Right lobe of liver (tissue), 6 donors: ENCODE measurements around the gene NOTCH1. TPM values are rescaled to one million over a fixed set of nuclear protein-coding genes. Genes with fewer than 3 reads are reported as not detected.
A peak's percentile ranks its signal among the peaks of the same experiment; 100 is the strongest.

Experiments
- ATAC-seq, 4 donors: fragments of 200-7000 bp; cut with Tn5 transposase; one replicate each; pipeline ENCODE4 v1.9.1; 2020; ENCODE audit warnings: mild to moderate bottlenecking in 4 of 4, moderate library complexity in 4 of 4
- DNase-seq, 3 donors: peaks; one replicate each; pipeline ENCODE4 v3.0.0-alpha.2; 2020
- H3K27ac ChIP-seq, 3 donors: fragments of 200-600 bp; one replicate each; pipeline ENCODE4 v1.8.0; 2022
- H3K27me3 ChIP-seq, 2 donors: fragments of 200-600 bp; one replicate each; pipeline ENCODE4 v1.8.0; 2022
- H3K36me3 ChIP-seq, 4 donors: fragments of 200-600 bp; sonication (generic) in 1 of 4; one replicate each; pipeline versions ENCODE4 v1.5.1 to v1.8.0; 2017 to 2022; ENCODE audit warnings: control low read depth in 1 of 4
- H3K4me1 ChIP-seq, 4 donors: fragments of 200-600 bp; sonication (generic) in 1 of 4; one replicate each; pipeline versions ENCODE4 v1.5.1 to v1.8.0; 2017 to 2022; ENCODE audit warnings: control low read depth in 1 of 4
- H3K4me3 ChIP-seq, 3 donors: fragments of 200-600 bp; one replicate each; pipeline ENCODE4 v1.8.0; 2022
- H3K9me3 ChIP-seq, 4 donors: fragments of 200-600 bp; sonication (generic) in 1 of 4; one replicate each; pipeline versions ENCODE4 v1.5.1 to v1.8.0; 2017 to 2022; ENCODE audit warnings: control low read depth in 1 of 4
- CTCF ChIP-seq, 4 donors: fragments of 200-600 bp in 3 of 4; fragments of 450-650 bp in 1 of 4; IDR thresholded peaks; one replicate each; pipeline versions ENCODE4 v1.5.1 to v1.8.0; 2016 to 2022; ENCODE audit warnings: antibody characterized with exemption in 4 of 4, mild to moderate bottlenecking in 2 of 4
- POLR2A ChIP-seq: fragments of 450-650 bp; IDR thresholded peaks from one replicate; pipeline ENCODE4 v1.6.1; 2017; ENCODE audit warnings: antibody characterized with exemption, mild to moderate bottlenecking
- WGBS: methylation state at CpG from one replicate; pipeline ENCODE4 v1.1.6; 2018; ENCODE audit warnings: low coverage, low lambda C conversion rate; ENCODE audit not compliant: insufficient coverage; ENCODE audit errors: missing lambda C conversion rate; 5-methylcytosine and 5-hydroxymethylcytosine counted together
- intact Hi-C, 2 donors: fragments of 100-400 bp; cut with DNase I; formaldehyde crosslinking; loops; one replicate each; pipeline versions ENCODE4 v1.11.2 to v1.14.1; 2022
- total RNA-seq, 6 experiments: library from RNA; depleted of rRNA in 2 of 6; stranded (reverse); fragments of >200 nt in 2 of 6; fragmentation: NEBNext Ultra II Directional in 3 of 6; extraction: Animal tissue kit (Norgen Biotek cat#: 25700) in 3 of 6; gene quantifications; one replicate each; pipeline versions ENCODE4 v1.1.0 to v1.2.4, GENCODE V29; 2016 to 2023
- donor health status: DM: no; HTN: yes; CAD: no.
- donor health status: DM: no; HTN: no; CAD: no.
- donor health status: DM: no; HTN: no; CAD: no.
- donor health status: DM: no; HTN: yes; CAD: no.
- donor health status: DM: no; HTN: yes; CAD: no.

NOTCH1 gene
- total RNA-seq, 6 experiments from 2014 or later, result 17.4 to 26.2 (median 19.3) TPM

- 0% methylated on average over 1 of the region's 29 CpGs for WGBS
- ATAC-seq (no peak), DNase-seq (no peak)
- no peaks in the 10 kb centered on the region for H3K27me3 ChIP-seq
- no peaks in the 10 kb centered on the region for H3K9me3 ChIP-seq
- TF ChIP-seq POLR2A (no peak), CTCF (IDR thresholded peaks at IDR 0.05) (no peak)
- H3K27ac ChIP-seq, result no peak overlapping the region
- peaks cover 0 to 27% (median 13%) of the 10 kb centered on the region in 4 donors for H3K4me1 ChIP-seq
- H3K36me3 ChIP-seq, result no peaks in the 10 kb centered on the region
- no peak overlapping the region for H3K4me3 ChIP-seq
- intact Hi-C loops, result loop anchor here (10.0 kb wide), 2 partner anchors 54 to 76 kb away; no protein-coding TSS in a partner anchor
Measured at GRCh38 chr9:136549010-136549980, 3.4 kb upstream of the NOTCH1 start.

DNA sequence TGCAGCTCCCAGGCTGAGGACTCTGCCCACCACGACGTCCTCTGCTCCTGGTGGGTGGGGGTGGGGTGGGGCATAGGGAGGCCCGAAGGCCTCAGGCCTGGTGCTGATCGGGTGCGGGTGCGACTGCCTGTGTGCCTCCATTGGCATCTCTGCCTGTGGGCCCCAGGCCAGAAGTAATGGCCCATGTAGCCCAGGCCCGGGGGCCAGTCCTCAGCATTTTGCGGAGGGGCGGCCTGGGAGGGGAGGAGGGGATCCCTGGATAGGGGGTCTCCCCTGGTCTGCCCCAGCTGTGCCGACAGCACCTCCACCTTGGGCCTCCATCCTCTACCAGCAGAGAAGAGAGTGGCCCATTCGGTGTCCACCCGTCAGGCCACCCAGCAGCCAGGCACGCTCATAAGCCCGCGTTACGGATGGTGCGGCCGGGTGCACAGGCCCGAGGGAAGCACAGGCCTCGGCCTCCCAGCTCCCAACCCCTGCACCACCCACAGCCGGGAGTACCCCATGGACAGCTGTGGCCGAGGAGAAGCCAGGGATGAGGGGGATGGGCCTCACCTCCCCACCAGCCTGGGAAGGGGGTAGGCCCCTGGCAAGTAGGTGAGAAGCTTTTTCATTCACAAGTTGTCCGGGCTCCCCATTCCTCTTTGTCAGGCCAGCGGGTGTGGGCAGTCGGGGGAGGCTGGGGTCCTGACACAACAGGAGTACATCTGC is 1.8 kb upstream of the NOTCH1 start:
- H3K4me3 ChIP-seq, result no peak overlapping the region
- peaks cover 0 to 36% (median 18%) of the 10 kb centered on the region in 4 donors for H3K4me1 ChIP-seq
- peak overlapping the region in 2 of 3 donors; percentile 80 to 98 for H3K27ac ChIP-seq
- H3K36me3 ChIP-seq, result peaks cover 0 to 4% (median 0%) of the 10 kb centered on the region in 4 donors
- WGBS, result 87% methylated on average over 10 of the region's 25 CpGs
- no peaks in the 10 kb centered on the region for H3K9me3 ChIP-seq
- ATAC-seq (no peak), DNase-seq (no peak)
- intact Hi-C loops, result loop anchor here (10.0 kb wide), 2 partner anchors 53 to 77 kb away; no protein-coding TSS in a partner anchor
- no peaks in the 10 kb centered on the region for H3K27me3 ChIP-seq
- TF ChIP-seq CTCF (IDR thresholded peaks at IDR 0.05), result no peak
- no peak for TF ChIP-seq POLR2A

GRCh38 chr9:136546697-136547501 is 1.1 kb upstream of the NOTCH1 start:
- Histone ChIP-seq H3K9me3 (no peaks in the 10 kb centered on the region), H3K36me3 (peaks cover 0 to 5% (median 0%) of the 10 kb centered on the region in 4 donors), H3K4me1 (peaks cover 0 to 36% (median 18%) of the 10 kb centered on the region in 4 donors), H3K27me3 (no peaks in the 10 kb centered on the region), H3K4me3 (peak overlapping the region; percentile 56 to 71 (median 57)), H3K27ac (peak overlapping the region; percentile 80 to 99 (median 98))
- ATAC-seq (peak; percentile 48 to 69 (median 62)), DNase-seq (peak; percentile 80 to 95 (median 92))
- 38% methylated on average over 5 of the region's 45 CpGs for WGBS
- intact Hi-C loops, result loop anchor here (10.0 kb wide), 2 partner anchors 52 to 78 kb away; no protein-coding TSS in a partner anchor
- TF ChIP-seq CTCF (IDR thresholded peaks at IDR 0.05), result peak in 2 of 4 donors; percentile 14 to 25
- no peak for TF ChIP-seq POLR2A

GRCh38 chr9:136545692-136545964 is 220 bp downstream of the NOTCH1 start:
- H3K4me3 ChIP-seq, result peak overlapping the region; percentile 71 to 91 (median 85)
- no peak for TF ChIP-seq POLR2A
- TF ChIP-seq CTCF (IDR thresholded peaks at IDR 0.05), result no peak
- no peak for ATAC-seq
- intact Hi-C loops, result loop anchor here (10.0 kb wide), 2 partner anchors 51 to 79 kb away; no protein-coding TSS in a partner anchor
- no CpG with 5 or more reads among the region's 41 CpGs for WGBS
- DNase-seq, result no peak
- peaks cover 0 to 33% (median 17%) of the 10 kb centered on the region in 4 donors for H3K4me1 ChIP-seq
- no peaks in the 10 kb centered on the region for H3K9me3 ChIP-seq
- no peaks in the 10 kb centered on the region for H3K27me3 ChIP-seq
- peaks cover 0 to 5% (median 0%) of the 10 kb centered on the region in 4 donors for H3K36me3 ChIP-seq
- H3K27ac ChIP-seq, result peak overlapping the region; percentile 85 to 93 (median 88)
